Ishikawa (cell line): ENCODE data around the gene DECR2.

Source experiments
- CEBPB ChIP-seq: IDR thresholded peaks from 2 replicates; pipeline ENCODE4 v1.6.1; 2012
- CREB1 ChIP-seq: IDR thresholded peaks from 2 replicates; pipeline ENCODE4 v1.6.1; 2012; ENCODE audit warnings: low read depth
- EGR1 ChIP-seq: IDR thresholded peaks from 2 replicates; pipeline ENCODE4 v1.6.1; 2012
- EP300 ChIP-seq: IDR thresholded peaks from 2 replicates; pipeline ENCODE4 v1.6.1; 2012; ENCODE audit warnings: borderline replicate concordance
- FOXM1 ChIP-seq: IDR thresholded peaks from 2 replicates; pipeline ENCODE4 v1.6.1; 2012; ENCODE audit warnings: low read depth, borderline replicate concordance
- NFIC ChIP-seq: IDR thresholded peaks from 2 replicates; pipeline ENCODE4 v1.6.1; 2012
- RAD21 ChIP-seq: IDR thresholded peaks from 2 replicates; pipeline ENCODE4 v1.6.1; 2012; ENCODE audit warnings: low read depth
- TAF1 ChIP-seq: IDR thresholded peaks from 2 replicates; pipeline ENCODE4 v1.6.1; 2012; ENCODE audit warnings: low read depth, mild to moderate bottlenecking
- TCF12 ChIP-seq: IDR thresholded peaks from 2 replicates; pipeline ENCODE4 v1.6.1; 2012; ENCODE audit warnings: low read depth
- TEAD4 ChIP-seq: IDR thresholded peaks from 2 replicates; pipeline ENCODE4 v1.6.1; 2012
- YY1 ChIP-seq: IDR thresholded peaks from 2 replicates; pipeline ENCODE4 v1.6.1; 2012; ENCODE audit warnings: low read depth
- ZBTB7A ChIP-seq: IDR thresholded peaks from 2 replicates; pipeline ENCODE4 v1.6.1; 2012; ENCODE audit warnings: low read depth
- TF ChIP-seq, protein P1 (sequence below): IDR thresholded peaks from 2 replicates; pipeline ENCODE4 v1.6.1; 2012
- TF ChIP-seq, protein P2 (sequence below): IDR thresholded peaks from 2 replicates; pipeline ENCODE4 v1.6.1; 2012
- TF ChIP-seq, protein P3 (sequence below): IDR thresholded peaks from 2 replicates; pipeline ENCODE4 v1.6.1; 2012; ENCODE audit warnings: low read depth, mild to moderate bottlenecking

Gene DECR2

DNA sequence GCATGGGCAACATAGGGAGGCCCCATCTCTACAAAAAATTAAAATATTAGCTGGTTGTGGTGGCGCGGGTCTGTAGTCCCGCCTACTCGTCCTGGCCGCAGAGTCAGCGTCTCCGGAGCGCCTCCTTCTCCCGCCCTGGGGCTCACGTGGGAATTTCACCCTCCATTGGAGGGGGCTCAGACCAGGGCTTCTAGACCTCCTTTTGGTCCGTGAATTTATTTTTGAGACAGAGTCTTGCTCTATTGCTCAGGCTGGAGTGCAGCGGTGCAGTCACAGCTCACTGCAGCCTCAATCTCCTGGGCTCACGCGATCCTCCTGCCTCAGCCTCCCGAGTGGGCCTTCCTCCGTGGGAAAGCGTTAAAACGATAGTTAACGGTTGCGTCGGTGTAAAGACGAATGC is 5.1 kb upstream of the DECR2 start:
- TF ChIP-seq ZBTB7A: no peak
- no peak for TF ChIP-seq CEBPB
- TF ChIP-seq, protein P1, sequence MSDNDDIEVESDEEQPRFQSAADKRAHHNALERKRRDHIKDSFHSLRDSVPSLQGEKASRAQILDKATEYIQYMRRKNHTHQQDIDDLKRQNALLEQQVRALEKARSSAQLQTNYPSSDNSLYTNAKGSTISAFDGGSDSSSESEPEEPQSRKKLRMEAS: no peak
- no peak for TF ChIP-seq YY1
- no peak for TF ChIP-seq CREB1
- no peak for TF ChIP-seq NFIC
- TF ChIP-seq, protein P2, sequence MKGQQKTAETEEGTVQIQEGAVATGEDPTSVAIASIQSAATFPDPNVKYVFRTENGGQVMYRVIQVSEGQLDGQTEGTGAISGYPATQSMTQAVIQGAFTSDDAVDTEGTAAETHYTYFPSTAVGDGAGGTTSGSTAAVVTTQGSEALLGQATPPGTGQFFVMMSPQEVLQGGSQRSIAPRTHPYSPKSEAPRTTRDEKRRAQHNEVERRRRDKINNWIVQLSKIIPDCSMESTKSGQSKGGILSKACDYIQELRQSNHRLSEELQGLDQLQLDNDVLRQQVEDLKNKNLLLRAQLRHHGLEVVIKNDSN: no peak
- no peak for TF ChIP-seq EGR1
- no peak for TF ChIP-seq TEAD4
- no peak for TF ChIP-seq EP300
- TF ChIP-seq TAF1: no peak
- no peak for TF ChIP-seq FOXM1
- no peak for TF ChIP-seq RAD21
- no peak for TF ChIP-seq TCF12

DNA sequence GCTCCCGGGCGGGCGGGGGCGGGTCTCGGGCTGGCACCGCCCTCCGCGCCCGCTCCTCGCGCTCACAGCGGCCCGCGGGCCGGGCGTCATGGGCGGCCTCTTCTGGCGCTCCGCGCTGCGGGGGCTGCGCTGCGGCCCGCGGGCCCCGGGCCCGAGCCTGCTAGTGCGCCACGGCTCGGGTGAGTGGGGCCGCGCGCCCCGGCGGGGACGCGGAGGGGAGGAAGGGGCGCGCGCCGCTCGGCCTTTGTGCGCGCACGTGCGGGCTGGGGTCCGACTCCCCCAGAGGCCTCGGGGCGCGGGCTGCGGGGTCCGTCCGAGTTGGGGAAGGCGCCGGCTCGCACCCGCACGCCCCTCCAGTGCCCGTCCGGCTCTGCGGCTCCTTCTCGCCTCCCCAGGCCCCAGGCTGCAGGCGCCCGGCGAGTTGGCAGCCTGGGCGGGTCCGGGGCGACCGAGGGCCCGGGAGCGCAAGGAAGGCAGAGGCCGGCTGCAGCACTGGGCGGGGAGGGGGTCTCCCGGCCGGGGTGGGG is 4.5 kb upstream of the DECR2 start, which contains the start of gene NME4:
Gene NME4 (plus strand): TSS at position 65 of the 527 bp plus-strand sequence. CDS start 24 bp downstream, at position 89.
- TF ChIP-seq TEAD4 (no peak), ZBTB7A (peak; percentile 83)

DNA sequence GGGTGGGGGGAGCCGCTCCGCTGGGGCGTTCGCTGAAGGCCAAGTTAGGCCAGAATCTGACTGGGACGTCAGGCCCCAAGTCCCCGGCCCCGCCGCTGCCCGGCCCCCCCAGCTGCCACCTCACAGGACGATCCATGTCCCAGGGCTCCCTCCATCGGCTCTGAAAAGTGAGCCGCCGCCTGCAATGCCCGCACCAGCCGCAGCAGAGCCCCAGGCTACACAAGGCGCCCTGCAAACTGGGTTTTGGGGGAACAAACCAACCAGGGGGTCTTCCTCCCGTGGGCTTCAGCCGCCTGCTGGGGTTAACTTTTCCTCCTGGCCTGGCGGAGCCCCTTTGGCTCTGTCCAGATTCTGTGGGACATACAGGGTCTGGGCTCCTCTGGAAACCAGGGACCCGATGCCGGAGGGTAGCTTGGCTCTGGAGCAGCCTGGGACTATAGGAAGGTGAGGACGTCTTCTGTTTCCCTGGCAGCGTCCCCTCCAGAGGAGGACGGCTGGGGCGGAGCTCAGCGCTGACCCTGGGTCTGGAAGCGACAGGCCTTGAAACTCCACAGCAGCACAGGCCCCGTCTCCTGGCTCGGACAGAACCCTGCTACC is 3.9 kb upstream of the DECR2 start:
- TF ChIP-seq CEBPB: no peak
- no peak for TF ChIP-seq YY1
- TF ChIP-seq, protein P1: no peak
- TF ChIP-seq TEAD4: no peak
- TF ChIP-seq FOXM1: no peak
- no peak for TF ChIP-seq NFIC
- peak; percentile 23; the same call in 1 of the 2 replicates for TF ChIP-seq ZBTB7A

DNA sequence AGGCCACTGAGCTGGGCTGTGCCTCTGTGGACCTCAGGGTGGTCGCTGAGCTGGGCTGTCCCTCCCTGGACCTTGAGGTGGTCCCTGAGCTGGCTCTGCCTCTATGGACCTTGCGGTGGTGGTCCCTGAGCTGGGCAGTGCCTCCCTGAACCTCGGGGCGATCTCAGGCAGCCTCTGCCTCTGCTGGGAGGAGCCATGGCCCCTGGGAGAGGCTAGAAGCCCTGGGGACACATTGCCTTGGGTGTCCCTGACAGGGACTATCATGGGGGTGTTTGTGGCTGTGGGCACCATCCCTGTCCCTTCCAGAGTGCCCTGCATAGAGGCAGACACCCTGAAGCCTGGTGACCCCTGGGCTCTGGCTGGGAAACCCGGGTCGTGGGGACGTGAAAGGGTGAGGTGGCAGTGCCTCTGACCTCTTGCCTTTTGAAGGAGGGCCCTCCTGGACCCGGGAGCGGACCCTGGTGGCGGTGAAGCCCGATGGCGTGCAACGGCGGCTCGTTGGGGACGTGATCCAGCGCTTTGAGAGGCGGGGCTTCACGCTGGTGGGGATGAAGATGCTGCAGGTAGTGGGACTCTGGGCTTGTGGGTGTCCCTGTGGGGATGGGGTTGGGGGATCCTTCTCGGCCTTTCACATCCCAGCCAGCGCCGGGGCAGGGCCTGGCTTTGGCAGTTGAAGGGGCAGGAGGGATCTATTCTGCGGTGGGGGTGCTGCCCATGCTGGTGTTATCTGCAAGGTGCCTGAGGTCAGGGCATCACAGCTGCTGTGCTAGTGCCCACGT is 2.9 kb upstream of the DECR2 start:
- TF ChIP-seq TEAD4: no peak
- no peak for TF ChIP-seq EGR1
- no peak for TF ChIP-seq TCF12
- no peak for TF ChIP-seq YY1
- TF ChIP-seq CEBPB: no peak
- no peak for TF ChIP-seq FOXM1
- TF ChIP-seq TAF1: no peak
- no peak for TF ChIP-seq RAD21
- TF ChIP-seq NFIC: no peak
- TF ChIP-seq CREB1: no peak
- TF ChIP-seq, protein P2: no peak
- no peak for TF ChIP-seq ZBTB7A
- TF ChIP-seq, protein P3, sequence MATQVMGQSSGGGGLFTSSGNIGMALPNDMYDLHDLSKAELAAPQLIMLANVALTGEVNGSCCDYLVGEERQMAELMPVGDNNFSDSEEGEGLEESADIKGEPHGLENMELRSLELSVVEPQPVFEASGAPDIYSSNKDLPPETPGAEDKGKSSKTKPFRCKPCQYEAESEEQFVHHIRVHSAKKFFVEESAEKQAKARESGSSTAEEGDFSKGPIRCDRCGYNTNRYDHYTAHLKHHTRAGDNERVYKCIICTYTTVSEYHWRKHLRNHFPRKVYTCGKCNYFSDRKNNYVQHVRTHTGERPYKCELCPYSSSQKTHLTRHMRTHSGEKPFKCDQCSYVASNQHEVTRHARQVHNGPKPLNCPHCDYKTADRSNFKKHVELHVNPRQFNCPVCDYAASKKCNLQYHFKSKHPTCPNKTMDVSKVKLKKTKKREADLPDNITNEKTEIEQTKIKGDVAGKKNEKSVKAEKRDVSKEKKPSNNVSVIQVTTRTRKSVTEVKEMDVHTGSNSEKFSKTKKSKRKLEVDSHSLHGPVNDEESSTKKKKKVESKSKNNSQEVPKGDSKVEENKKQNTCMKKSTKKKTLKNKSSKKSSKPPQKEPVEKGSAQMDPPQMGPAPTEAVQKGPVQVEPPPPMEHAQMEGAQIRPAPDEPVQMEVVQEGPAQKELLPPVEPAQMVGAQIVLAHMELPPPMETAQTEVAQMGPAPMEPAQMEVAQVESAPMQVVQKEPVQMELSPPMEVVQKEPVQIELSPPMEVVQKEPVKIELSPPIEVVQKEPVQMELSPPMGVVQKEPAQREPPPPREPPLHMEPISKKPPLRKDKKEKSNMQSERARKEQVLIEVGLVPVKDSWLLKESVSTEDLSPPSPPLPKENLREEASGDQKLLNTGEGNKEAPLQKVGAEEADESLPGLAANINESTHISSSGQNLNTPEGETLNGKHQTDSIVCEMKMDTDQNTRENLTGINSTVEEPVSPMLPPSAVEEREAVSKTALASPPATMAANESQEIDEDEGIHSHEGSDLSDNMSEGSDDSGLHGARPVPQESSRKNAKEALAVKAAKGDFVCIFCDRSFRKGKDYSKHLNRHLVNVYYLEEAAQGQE: no peak
- TF ChIP-seq, protein P1: no peak
- no peak for TF ChIP-seq EP300

DNA sequence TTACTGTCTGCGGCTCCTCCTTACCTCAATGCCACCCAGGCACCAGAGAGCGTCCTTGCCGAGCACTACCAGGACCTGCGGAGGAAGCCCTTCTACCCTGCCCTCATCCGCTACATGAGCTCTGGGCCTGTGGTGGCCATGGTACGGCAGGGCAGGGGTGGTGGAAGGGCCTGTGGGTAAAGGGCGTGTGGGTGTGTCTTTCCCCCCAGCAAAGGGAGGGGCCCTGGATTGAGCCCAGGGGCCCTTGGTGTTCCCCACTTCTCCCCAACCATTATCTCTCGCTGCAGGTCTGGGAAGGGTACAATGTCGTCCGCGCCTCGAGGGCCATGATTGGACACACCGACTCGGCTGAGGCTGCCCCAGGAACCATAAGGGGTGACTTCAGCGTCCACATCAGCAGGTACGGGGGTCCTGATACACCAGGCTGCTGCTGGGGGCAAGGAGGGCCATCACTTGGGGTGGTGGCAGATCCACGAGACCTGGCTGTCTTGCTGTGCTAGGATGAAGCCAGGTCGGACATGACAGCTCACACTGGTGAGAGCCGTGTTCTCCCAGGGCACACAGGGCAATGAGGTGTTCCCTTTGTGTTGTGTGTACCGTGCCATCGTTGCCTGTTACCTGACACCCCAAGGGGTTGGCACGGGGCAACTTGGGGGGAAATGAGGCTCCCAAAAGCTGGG is 2.2 kb upstream of the DECR2 start:
- TF ChIP-seq TAF1 (no peak), FOXM1 (no peak), RAD21 (no peak), TEAD4 (no peak), CEBPB (no peak), TCF12 (no peak), EP300 (no peak)
- TF ChIP-seq, protein P1: no peak
- TF ChIP-seq, protein P2: no peak

DNA sequence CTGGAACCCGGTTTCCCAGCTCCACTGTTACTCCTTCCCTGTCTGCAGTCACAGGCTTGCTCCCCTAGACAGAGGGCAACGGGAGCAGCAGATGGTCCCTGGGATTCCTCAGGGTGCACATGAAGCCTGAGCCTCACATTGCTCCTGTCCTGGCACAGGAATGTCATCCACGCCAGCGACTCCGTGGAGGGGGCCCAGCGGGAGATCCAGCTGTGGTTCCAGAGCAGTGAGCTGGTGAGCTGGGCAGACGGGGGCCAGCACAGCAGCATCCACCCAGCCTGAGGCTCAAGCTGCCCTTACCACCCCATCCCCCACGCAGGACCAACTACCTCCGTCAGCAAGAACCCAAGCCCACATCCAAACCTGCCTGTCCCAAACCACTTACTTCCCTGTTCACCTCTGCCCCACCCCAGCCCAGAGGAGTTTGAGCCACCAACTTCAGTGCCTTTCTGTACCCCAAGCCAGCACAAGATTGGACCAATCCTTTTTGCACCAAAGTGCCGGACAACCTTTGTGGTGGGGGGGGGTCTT is 1.6 kb upstream of the DECR2 start:
- no peak for TF ChIP-seq TEAD4
- no peak for TF ChIP-seq ZBTB7A
- TF ChIP-seq, protein P2: no peak
- no peak for TF ChIP-seq YY1
- TF ChIP-seq CEBPB: no peak
- no peak for TF ChIP-seq TCF12
- TF ChIP-seq, protein P3: no peak
- no peak for TF ChIP-seq TAF1
- no peak for TF ChIP-seq FOXM1
- TF ChIP-seq NFIC: no peak
- no peak for TF ChIP-seq EGR1
- TF ChIP-seq CREB1: no peak
- TF ChIP-seq EP300: no peak
- no peak for TF ChIP-seq RAD21
